GM12878 (cell line): ENCODE data around the gene SYCN. TPM values are rescaled to one million over a fixed set of nuclear protein-coding genes. Genes with fewer than 3 reads are reported as not detected.

Experiments used
- ATAC-seq: fragments of 200-7000 bp; cut with Tn5 transposase; 3 replicates; pipeline ENCODE4 v1.9.1; 2020; ENCODE audit warnings: mild to moderate bottlenecking, moderate library complexity
- BruUV-seq: library from RNA; stranded (reverse); fragments of 400-500 nt; replicated peaks from 2 replicates; lab custom pipeline; 2021; lab: Mats Ljungman, UMichigan
- CTCF ChIA-PET: fragments of 300-600 bp; sonication (Branson Sonifier 250); formaldehyde crosslinking; extraction: SDS; loops from one replicate; lab custom pipeline; 2021; ENCODE audit warnings: inconsistent platforms; lab: Yijun Ruan, JAX
- POLR2A ChIA-PET: fragments of 350-600 bp; formaldehyde crosslinking; extraction: SDS; loops from one replicate; lab custom pipeline; 2021; ENCODE audit warnings: inconsistent platforms; lab: Charles Lee
- RAD21 ChIA-PET: fragments of 300-600 bp; sonication (Branson Sonifier 250); formaldehyde crosslinking; loops from one replicate; lab custom pipeline; 2023; ENCODE audit warnings: antibody characterized with exemption; ENCODE audit not compliant: unreplicated experiment; lab: Charles Lee
- SMC1A ChIA-PET: fragments of 300-600 bp; sonication (Branson Sonifier 250); formaldehyde crosslinking; loops from one replicate; lab custom pipeline; 2023; ENCODE audit not compliant: unreplicated experiment, uncharacterized antibody; lab: Charles Lee
- DNase-seq: peaks from one replicate; pipeline ENCODE4 v3.0.0-alpha.2; 2011; ENCODE audit warnings: low read depth, low spot score
- FAIRE-seq: peaks from 3 replicates; lab custom pipeline; 2011; peaks lifted over from hg19 to GRCh38; lab: Jason Lieb, UNC
- H2AFZ ChIP-seq: 2 replicates; pipeline ENCODE4 v1.6.0; 2011; ENCODE audit warnings: low read depth, low read length, control low read depth; ENCODE audit not compliant: control insufficient read depth
- H3K27ac ChIP-seq: 2 replicates; pipeline ENCODE4 v1.5.1; 2011; ENCODE audit warnings: control low read depth; ENCODE audit not compliant: control insufficient read depth, insufficient read depth
- H3K27me3 ChIP-seq, 2 experiments: replicated peaks in 1 of 2; 2 replicates each; pipeline versions ENCODE4 v1.6.0 to v1.6.1; 2011; ENCODE audit warnings: low read length in 1 of 2; ENCODE audit not compliant: control insufficient read depth in 2 of 2, insufficient read depth in 2 of 2
- H3K36me3 ChIP-seq, 2 experiments: 2 replicates each; pipeline ENCODE4 v1.5.1; 2011; ENCODE audit warnings: low read length in 1 of 2; ENCODE audit not compliant: control insufficient read depth in 2 of 2, insufficient read depth in 2 of 2
- H3K4me1 ChIP-seq: 2 replicates; pipeline ENCODE4 v1.6.1; 2011; ENCODE audit warnings: mild to moderate bottlenecking, low read length, moderate library complexity, mixed read lengths; ENCODE audit not compliant: control insufficient read depth, insufficient read depth
- H3K4me2 ChIP-seq: 2 replicates; pipeline ENCODE4 v1.6.0; 2011; ENCODE audit warnings: control low read depth; ENCODE audit not compliant: control insufficient read depth, insufficient read depth
- H3K4me3 ChIP-seq: fragments of 200-600 bp; sonication (generic); 2 replicates; pipeline ENCODE4 v1.5.1; 2016
- H3K79me2 ChIP-seq: 2 replicates; pipeline ENCODE4 v1.6.0; 2011; ENCODE audit warnings: low read length; ENCODE audit not compliant: control insufficient read depth, insufficient read depth
- H3K9ac ChIP-seq: 2 replicates; pipeline ENCODE4 v1.8.0; 2011; ENCODE audit warnings: low read length, control low read depth, mixed read lengths; ENCODE audit not compliant: control insufficient read depth, insufficient read depth
- H3K9me3 ChIP-seq: replicated peaks from 3 replicates; pipeline ENCODE4 v1.5.1; 2011; ENCODE audit warnings: mild to moderate bottlenecking, low read length; ENCODE audit not compliant: control insufficient read depth, insufficient read depth
- H4K20me1 ChIP-seq: 2 replicates; pipeline ENCODE4 v1.6.0; 2011; ENCODE audit not compliant: control insufficient read depth, insufficient read depth
- ASH2L ChIP-seq: fragments of 300-600, 200-600 bp; sonication (generic); IDR thresholded peaks from 2 replicates; pipeline ENCODE4 v1.6.1; 2017; ENCODE audit warnings: low read depth, mild to moderate bottlenecking, borderline replicate concordance
- BCL3 ChIP-seq: IDR thresholded peaks from 2 replicates; pipeline ENCODE4 v1.6.1; 2011; ENCODE audit warnings: borderline replicate concordance, low read depth, mild to moderate bottlenecking, moderate library complexity, low read length; ENCODE audit not compliant: insufficient read depth, poor library complexity, severe bottlenecking
- CEBPZ ChIP-seq: fragments of 150-350 bp; IDR thresholded peaks from 2 replicates; pipeline ENCODE4 v1.6.1; 2016; ENCODE audit warnings: low read depth, low read length
- CHD4 ChIP-seq: fragments of 200-600 bp; sonication (generic); IDR thresholded peaks from 2 replicates; pipeline ENCODE4 v1.6.1; 2016; ENCODE audit warnings: mild to moderate bottlenecking
- DPF2 ChIP-seq: fragments of 450-650 bp; IDR thresholded peaks from 2 replicates; pipeline ENCODE4 v1.6.1; 2017; ENCODE audit warnings: mild to moderate bottlenecking
- E4F1 ChIP-seq: fragments of 450-650 bp; IDR thresholded peaks from 2 replicates; pipeline ENCODE4 v1.6.1; 2018; ENCODE audit warnings: borderline replicate concordance, mild to moderate bottlenecking; ENCODE audit not compliant: partially characterized antibody
- ELK1 ChIP-seq: IDR thresholded peaks from 2 replicates; pipeline ENCODE4 v1.6.1; 2012; ENCODE audit warnings: low read depth, low read length, improper control_type of control experiment
- GATAD2B ChIP-seq: fragments of 450-650 bp; conservative IDR thresholded peaks from 2 replicates; pipeline ENCODE4 v1.6.1; 2017; ENCODE audit warnings: low read depth, mild to moderate bottlenecking, moderate library complexity
- IRF3 ChIP-seq: fragments of 450-650 bp; IDR thresholded peaks from 2 replicates; pipeline ENCODE4 v1.6.1; 2014; ENCODE audit warnings: mild to moderate bottlenecking
- JUND ChIP-seq: IDR thresholded peaks from 2 replicates; pipeline ENCODE4 v1.6.1; 2012; ENCODE audit warnings: low read depth, mild to moderate bottlenecking, low read length, improper control_type of control experiment, moderate library complexity
- NR2C2 ChIP-seq: IDR thresholded peaks from 2 replicates; pipeline ENCODE4 v1.6.1; 2011; ENCODE audit warnings: borderline replicate concordance, low read depth; ENCODE audit not compliant: control insufficient read depth, insufficient read length
- PAX5 ChIP-seq: IDR thresholded peaks from 2 replicates; pipeline ENCODE4 v1.6.1; 2011; ENCODE audit warnings: low read depth, low read length, borderline replicate concordance
- SP1 ChIP-seq: IDR thresholded peaks from one replicate; pipeline ENCODE4 v1.6.1; 2011; ENCODE audit warnings: low read depth, low read length
- TBL1XR1 ChIP-seq: IDR thresholded peaks from 2 replicates; pipeline ENCODE4 v1.6.1; 2012; ENCODE audit warnings: low read depth, low read length, improper control_type of control experiment
- WGBS: methylation state at CpG from one replicate; pipeline ENCODE4 v1.1.6; 2016; ENCODE audit warnings: low lambda C conversion rate; ENCODE audit not compliant: insufficient replicate concordance, insufficient coverage; ENCODE audit errors: missing lambda C conversion rate; 5-methylcytosine and 5-hydroxymethylcytosine counted together
- in situ Hi-C: fragments of 300-500 bp; cut with MboI; formaldehyde crosslinking; loops from 9 replicates; pipeline ENCODE4 v1.14.3; 2018; ENCODE audit warnings: mixed read lengths
- intact Hi-C: fragments of 100-400 bp; cut with micrococcal nuclease; formaldehyde crosslinking; loops from one replicate; pipeline ENCODE4 v1.14.2; 2022; ENCODE audit not compliant: unreplicated experiment
- polyA plus RNA-seq, 11 experiments: library from polyadenylated mRNA; depleted of rRNA in 4 of 11; unstranded in 6 of 11; stranded (reverse) in 5 of 11; fragments of >200 nt; fragmentation: Nextera tagmentation in 4 of 11; fragmentation: Illumina TruSeq in 1 of 11; extraction: Ambion mirVana in 4 of 11; extraction: Trizol in 1 of 11; gene quantifications; 1 replicate in 1 of 11; 2 replicates in 10 of 11; pipeline versions ENCODE4 v1.2.1 to v1.2.3, GENCODE V29; 2011 to 2016; ENCODE audit warnings: inconsistent platforms in 2 of 11, missing spikeins in 2 of 11, low read depth in 1 of 11
- total RNA-seq, 4 experiments: library from RNA; depleted of rRNA in 3 of 4; stranded (reverse); fragments of >200 nt in 3 of 4; fragmentation: Illumina TruSeq in 1 of 4; extraction: Trizol in 1 of 4; gene quantifications; 2 replicates each; pipeline versions ENCODE4 v1.2.1 to v1.2.3, GENCODE V29; 2013 to 2021

The SYCN gene
- total and polyA plus RNA-seq, 10 of the 15 experiments (the other 5 are each of a cell fraction or from before 2014, with no cell fraction given), result 0.54 TPM; not detected in 9

GRCh38 chr19:39174142-39174541, 29.9 kb downstream of the SYCN start:
- in situ Hi-C loops (no loop called here), intact Hi-C loops (no loop called here)
- ATAC-seq, result no peak
- H3K9ac ChIP-seq, result no peak overlapping the region
- peaks cover 0 to 27% of the 10 kb centered on the region in 2 experiments; a peak in 2 of 4 replicates for H3K36me3 ChIP-seq
- no peaks in the 10 kb centered on the region for H4K20me1 ChIP-seq
- ChIA-PET CTCF (no interaction called here), POLR2A (no interaction called here), SMC1A (no interaction called here), RAD21 (no interaction called here)
- no peak overlapping the region for H2AFZ ChIP-seq
- WGBS, result 62% methylated on average over 13 of the region's 16 CpGs
- no peak for DNase-seq
- FAIRE-seq, result no peak
- H3K27me3 ChIP-seq, result no peaks in the 10 kb centered on the region
- no peaks in the 10 kb centered on the region for H3K9me3 ChIP-seq
- no TSS peak for BruUV-seq
- H3K4me3 ChIP-seq, result no peak overlapping the region
- H3K4me2 ChIP-seq, result no peak overlapping the region
- no peaks in the 10 kb centered on the region for H3K79me2 ChIP-seq
- H3K4me1 ChIP-seq, result no peaks in the 10 kb centered on the region
- no peak overlapping the region for H3K27ac ChIP-seq
- TF ChIP-seq IRF3 (no peak), BCL3 (no peak), NR2C2 (no peak), JUND (no peak), CHD4 (no peak), TBL1XR1 (no peak), PAX5 (no peak), ASH2L (no peak), E4F1 (no peak), ELK1 (no peak), SP1 (no peak), GATAD2B (no peak), CEBPZ (no peak), DPF2 (no peak)
